A549 treated with dexamethasone at 1 μM for 4 hours (cell line): ENCODE results near the gene C1orf232. TPM values are rescaled to one million over a fixed set of nuclear protein-coding genes. Genes with fewer than 3 reads are reported as not detected.

Source experiments
- total RNA-seq: library from RNA; stranded (reverse); fragments of 200-300 nt; extraction: Qiagen RNA extraction; gene quantifications from 5 replicates; pipeline ENCODE4 v1.2.3, GENCODE V29; 2022

Gene C1orf232
- not detected in 5 replicates for total RNA-seq

GRCh38 chr1:26168410-26169197 lies at the start of gene C1orf232:
Gene C1orf232 (minus strand): TSS chr1:26168963. CDS start chr1:26168499, 464 bp downstream.

GRCh38 chr1:26190373-26190987 lies 21.7 kb upstream of the C1orf232 start, which contains the start of gene CATSPER4:
Gene CATSPER4 (plus strand): TSS chr1:26190602. CDS start chr1:26190628, 26 bp downstream.

GRCh38 chr1:26177182-26177684 lies 8.5 kb upstream of the C1orf232 start, which contains the start of gene CNKSR1:
Gene CNKSR1 (plus strand): TSS chr1:26177491. CDS start chr1:26177548, 57 bp downstream.

GRCh38 chr1:26171084-26172072 lies 2.6 kb upstream of the C1orf232 start, which contains the start of gene ZNF593OS:
Gene ZNF593OS (minus strand): TSS chr1:26171832. CDS start chr1:26171661, 171 bp downstream.

GRCh38 chr1:26169669-26170471 lies 1.1 kb upstream of the C1orf232 start, which contains the start of gene ZNF593:
Gene ZNF593 (plus strand): TSS chr1:26169908. CDS start chr1:26169984, 76 bp downstream.

GRCh38 chr1:26158908-26159742 lies 9.6 kb downstream of the C1orf232 start, which contains the start of gene FAM110D:
Gene FAM110D (plus strand): TSS chr1:26159079. CDS start chr1:26161292, 2,213 bp downstream.

Other genes with a start within 250 kb of the C1orf232 start
- gene PAFAH2, start 170.9 kb downstream of the C1orf232 start, total RNA-seq: 6.8 to 8.4 TPM (median 8.0 TPM) in 5 replicates
- gene EXTL1, start 147.2 kb downstream of the C1orf232 start, total RNA-seq: 0.05 TPM in 1 of 5 replicates, not detected in the others
- gene SLC30A2, start 122.8 kb downstream of the C1orf232 start, total RNA-seq: 0.27 to 0.55 TPM (median 0.36 TPM) in 5 replicates
- 1.7 to 2.8 TPM (median 2.2 TPM) in 5 replicates for gene TRIM63, start 101.3 kb downstream of the C1orf232 start, total RNA-seq
- 1.9 to 2.4 TPM (median 2.0 TPM) in 5 replicates for gene PDIK1L, start 57.1 kb downstream of the C1orf232 start, total RNA-seq
- 0.04 TPM in 2 of 5 replicates, not detected in the others for gene FAM110D, start 9.9 kb downstream of the C1orf232 start, total RNA-seq
- 46.6 to 63.3 TPM (median 55.0 TPM) in 5 replicates for gene ZNF593, start 945 bp upstream of the C1orf232 start, total RNA-seq
- gene ZNF593OS, start 2.9 kb upstream of the C1orf232 start, total RNA-seq: 0.10 to 0.70 TPM in 2 of 5 replicates, not detected in the others
- gene CNKSR1, start 8.5 kb upstream of the C1orf232 start, total RNA-seq: 0.17 to 0.57 TPM (median 0.31 TPM) in 4 of 5 replicates, not detected in the other
- gene CATSPER4, start 21.6 kb upstream of the C1orf232 start, total RNA-seq: not detected in 5 replicates
- 10.7 to 12.9 TPM (median 12.3 TPM) in 5 replicates for gene CEP85, start 65.2 kb upstream of the C1orf232 start, total RNA-seq
- 113 to 153 TPM (median 142 TPM) in 5 replicates for gene SH3BGRL3, start 111.1 kb upstream of the C1orf232 start, total RNA-seq
- gene UBXN11, start 137.7 kb upstream of the C1orf232 start, total RNA-seq: 9.7 to 14.8 TPM (median 13.5 TPM) in 5 replicates
- gene CD52, start 149.0 kb upstream of the C1orf232 start, total RNA-seq: 0.38 TPM in 1 of 5 replicates, not detected in the others
- gene CRYBG2, start 185.2 kb upstream of the C1orf232 start, total RNA-seq: 1.1 to 2.1 TPM (median 1.5 TPM) in 5 replicates
- gene ZNF683, start 203.8 kb upstream of the C1orf232 start, total RNA-seq: not detected in 5 replicates
- gene LIN28A, start 241.9 kb upstream of the C1orf232 start, total RNA-seq: not detected in 5 replicates